GM12864 (cell line): ENCODE results near the gene TWSG1.
A peak's percentile ranks its signal among the peaks of the same experiment; 100 is the strongest.

Experiments
- DNase-seq: peaks from one replicate; pipeline ENCODE4 v3.0.0-alpha.2; 2011; ENCODE audit warnings: low read depth
- H3K4me3 ChIP-seq: 2 replicates; pipeline ENCODE4 v1.5.1; 2011; ENCODE audit warnings: mild to moderate bottlenecking, low read depth, low read length, control low read depth
- CTCF ChIP-seq: IDR thresholded peaks from 2 replicates; pipeline ENCODE4 v1.5.1; 2011; ENCODE audit warnings: low read depth, mild to moderate bottlenecking, moderate library complexity, low read length, control low read depth, inconsistent platforms; ENCODE audit errors: missing control alignments

Gene TWSG1

GRCh38 chr18:9334329-9334972 lies at the start of gene TWSG1:
Gene TWSG1, plus strand, starts transcription at chr18:9334773. Its CDS starts 2,457 bp downstream, at chr18:9337230.
- DNase-seq: peak; percentile 75
- TF ChIP-seq CTCF: peak; percentile 31
- peak within 1 kb of the TSS; percentile 88 for H3K4me3 ChIP-seq

- no peak for TF ChIP-seq CTCF
- no peak for DNase-seq
Measured at GRCh38 chr18:9285604-9286003, 49.0 kb upstream of the TWSG1 start.

GRCh38 chr18:9287036-9287435 lies 47.5 kb upstream of the TWSG1 start:
- TF ChIP-seq CTCF: no peak
- H3K4me3 ChIP-seq: no peak overlapping the region
- no peak for DNase-seq

More at GRCh38 chr18:9285604-9286003, 49.0 kb upstream of the TWSG1 start:
- H3K4me3 ChIP-seq: no peak overlapping the region

- no peak overlapping the region for H3K4me3 ChIP-seq
- DNase-seq: no peak
- TF ChIP-seq CTCF: no peak
Measured at GRCh38 chr18:9289698-9290097, 44.9 kb upstream of the TWSG1 start.

GRCh38 chr18:9290156-9290555 lies 44.4 kb upstream of the TWSG1 start:
- no peak overlapping the region for H3K4me3 ChIP-seq
- DNase-seq: no peak
- TF ChIP-seq CTCF: no peak

- no peak overlapping the region for H3K4me3 ChIP-seq
- DNase-seq: no peak
- no peak for TF ChIP-seq CTCF
Measured at GRCh38 chr18:9292047-9292446, 42.5 kb upstream of the TWSG1 start.

GRCh38 chr18:9293948-9294347 lies 40.6 kb upstream of the TWSG1 start:
- no peak for DNase-seq
- no peak for TF ChIP-seq CTCF
- no peak overlapping the region for H3K4me3 ChIP-seq
